CD1c-positive myeloid dendritic cell (primary cell): Measurements from ENCODE around the gene ELMO3.

ENCODE experiments used
- DNase-seq: peaks from one replicate; pipeline ENCODE4 v3.0.0-alpha.2; 2016; ENCODE audit errors: extremely low spot score

The ELMO3 gene

GRCh38 chr16:67196881-67197280 lies 2.0 kb upstream of the ELMO3 start:
- DNase-seq = no peak

DNA sequence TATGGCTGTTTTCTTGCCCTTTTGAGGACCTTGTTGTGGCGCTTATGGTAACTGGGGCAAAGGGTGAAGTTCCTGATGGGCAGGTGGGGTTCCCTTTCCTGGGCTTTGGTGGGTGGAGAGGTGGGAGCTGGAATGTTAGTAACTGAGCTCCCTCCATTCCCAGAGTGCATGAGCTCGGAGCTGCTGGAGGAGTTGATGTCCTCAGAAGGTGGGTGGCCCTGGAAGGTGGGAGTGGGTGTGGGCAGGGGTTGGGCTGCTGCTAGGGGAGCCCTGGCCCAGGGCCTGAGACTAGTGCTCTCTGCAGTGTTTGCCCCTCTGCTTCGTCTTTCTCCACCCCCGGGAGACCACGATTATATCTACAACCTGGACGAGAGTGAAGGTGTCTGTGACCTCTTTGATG lies 1.2 kb upstream of the ELMO3 start:
- DNase-seq = no peak

DNA sequence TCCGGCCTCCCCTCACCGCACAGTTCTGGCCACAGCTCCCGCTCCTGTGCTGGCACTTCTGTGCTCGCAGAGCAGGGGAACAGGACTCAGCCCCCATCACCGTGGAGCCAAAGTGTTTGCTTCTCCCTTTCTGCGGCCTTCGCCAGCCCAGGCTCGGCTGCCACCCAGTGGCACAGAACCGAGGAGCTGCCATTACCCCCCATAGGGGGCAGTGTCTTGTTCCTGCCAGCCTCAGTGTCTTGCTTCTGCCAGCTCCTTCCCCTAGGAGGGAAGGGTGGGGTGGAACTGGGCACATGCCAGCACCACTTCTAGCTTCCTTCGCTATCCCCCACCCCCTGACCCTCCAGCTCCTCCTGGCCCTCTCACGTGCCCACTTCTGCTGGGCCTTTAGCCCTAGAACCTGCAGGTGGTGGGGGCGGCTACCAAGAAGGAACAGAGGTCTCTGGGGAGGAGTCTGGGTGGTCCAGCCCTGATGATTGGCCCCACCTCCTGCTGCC lies 645 bp upstream of the ELMO3 start:
- peak; percentile 61 for DNase-seq

GRCh38 chr16:67199808-67200198 lies 872 bp downstream of the ELMO3 start:
- DNase-seq = no peak

- DNase-seq = no peak
Observed at GRCh38 chr16:67200491-67200890, 1.6 kb downstream of the ELMO3 start.

DNA sequence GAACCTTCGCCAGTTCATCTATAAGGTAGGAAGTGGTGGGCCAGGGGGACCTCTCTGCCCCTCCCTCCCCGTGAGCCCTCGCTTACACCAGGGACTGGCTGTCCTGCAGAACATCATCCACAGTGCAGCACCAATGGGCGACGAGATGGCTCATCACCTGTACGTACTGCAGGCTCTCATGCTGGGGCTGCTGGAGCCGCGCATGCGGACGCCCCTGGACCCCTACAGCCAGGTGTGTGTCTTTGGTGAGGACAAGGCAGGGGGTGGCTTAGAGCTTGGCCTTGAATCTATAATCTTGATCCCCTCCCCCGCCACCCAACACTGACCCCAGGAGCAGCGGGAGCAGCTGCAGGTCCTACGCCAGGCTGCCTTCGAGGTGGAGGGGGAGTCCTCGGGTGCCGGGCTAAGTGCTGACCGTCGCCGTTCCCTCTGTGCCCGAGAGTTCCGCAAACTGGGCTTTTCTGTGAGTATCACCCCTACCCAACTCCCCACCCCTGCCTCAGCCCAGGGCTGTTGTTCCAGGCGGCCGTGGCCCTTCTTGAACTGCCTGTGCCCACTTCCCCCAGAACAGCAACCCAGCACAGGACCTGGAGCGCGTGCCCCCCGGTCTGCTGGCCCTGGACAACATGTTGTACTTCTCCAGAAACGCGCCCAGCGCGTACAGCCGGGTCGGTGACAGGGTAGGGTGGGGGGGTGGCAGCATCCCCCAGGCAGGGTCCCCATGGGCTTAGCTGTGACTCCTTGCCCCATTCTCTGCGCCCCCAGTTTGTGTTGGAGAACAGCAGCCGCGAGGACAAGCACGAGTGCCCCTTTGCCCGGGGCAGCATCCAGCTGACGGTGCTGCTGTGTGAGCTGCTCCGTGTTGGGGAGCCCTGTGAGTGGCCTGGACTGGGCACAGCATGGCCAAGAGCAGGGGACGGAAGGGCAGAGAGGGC lies 2.7 kb downstream of the ELMO3 start:
- no peak for DNase-seq

DNA sequence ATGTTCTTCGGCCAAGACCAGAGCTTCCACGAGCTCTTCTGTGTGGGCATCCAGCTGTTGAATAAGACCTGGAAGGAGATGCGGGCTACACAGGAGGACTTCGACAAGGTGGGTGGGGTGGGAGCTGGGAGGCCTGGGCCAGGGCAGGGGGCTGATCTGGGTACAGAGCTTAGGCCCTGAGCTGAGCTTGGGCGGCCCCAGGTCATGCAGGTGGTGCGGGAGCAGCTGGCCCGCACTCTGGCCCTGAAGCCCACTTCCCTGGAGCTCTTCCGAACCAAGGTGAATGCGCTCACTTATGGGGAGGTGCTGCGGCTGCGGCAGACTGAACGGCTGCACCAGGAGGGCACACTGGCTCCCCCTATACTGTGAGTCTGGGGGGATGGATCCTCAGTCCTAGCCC lies 3.5 kb downstream of the ELMO3 start:
- no peak for DNase-seq

DNA sequence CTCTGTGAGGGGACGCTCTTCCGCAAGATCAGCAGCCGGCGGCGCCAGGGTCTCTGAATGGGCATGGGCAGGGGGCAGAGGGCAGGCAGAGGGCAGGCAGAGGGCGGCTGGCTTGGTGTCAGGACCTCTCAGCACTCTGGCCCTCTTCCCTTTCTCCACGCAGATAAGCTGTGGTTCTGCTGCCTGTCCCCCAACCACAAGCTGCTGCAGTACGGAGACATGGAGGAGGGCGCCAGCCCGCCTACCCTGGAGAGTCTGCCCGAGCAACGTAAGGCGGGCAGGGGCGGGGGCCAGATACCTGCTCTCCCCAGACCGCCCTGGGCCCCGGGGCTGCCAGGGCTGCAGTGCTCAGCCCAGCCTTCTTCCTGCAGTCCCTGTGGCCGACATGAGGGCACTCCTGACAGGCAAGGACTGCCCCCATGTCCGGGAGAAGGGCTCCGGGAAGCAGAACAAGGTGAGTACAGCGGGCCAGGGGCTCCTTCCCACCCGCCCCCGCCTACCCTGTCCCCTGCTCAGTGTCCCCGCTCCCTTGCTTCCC lies 4.1 kb downstream of the ELMO3 start:
- DNase-seq = no peak

DNA sequence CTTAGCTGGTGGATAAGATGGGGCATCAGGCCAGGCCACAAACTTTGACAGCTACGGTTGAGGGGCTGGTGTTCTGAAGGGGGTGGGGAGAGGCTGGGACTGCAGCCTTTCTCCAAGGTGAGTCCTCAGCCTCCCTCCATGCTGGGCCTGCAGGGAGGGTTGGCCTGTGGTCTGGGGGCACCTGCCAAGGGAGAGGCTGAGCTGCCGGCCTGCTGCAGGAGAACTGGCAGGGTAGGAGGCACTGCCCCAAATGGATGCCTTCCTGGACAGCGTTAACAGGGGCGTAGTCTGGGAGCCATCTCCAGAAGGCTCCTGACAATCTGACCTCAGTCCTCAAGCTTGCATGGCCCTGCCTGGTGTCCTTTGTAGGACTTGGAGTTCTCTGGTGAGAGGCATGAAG lies 5.1 kb downstream of the ELMO3 start:
- DNase-seq = no peak

DNA sequence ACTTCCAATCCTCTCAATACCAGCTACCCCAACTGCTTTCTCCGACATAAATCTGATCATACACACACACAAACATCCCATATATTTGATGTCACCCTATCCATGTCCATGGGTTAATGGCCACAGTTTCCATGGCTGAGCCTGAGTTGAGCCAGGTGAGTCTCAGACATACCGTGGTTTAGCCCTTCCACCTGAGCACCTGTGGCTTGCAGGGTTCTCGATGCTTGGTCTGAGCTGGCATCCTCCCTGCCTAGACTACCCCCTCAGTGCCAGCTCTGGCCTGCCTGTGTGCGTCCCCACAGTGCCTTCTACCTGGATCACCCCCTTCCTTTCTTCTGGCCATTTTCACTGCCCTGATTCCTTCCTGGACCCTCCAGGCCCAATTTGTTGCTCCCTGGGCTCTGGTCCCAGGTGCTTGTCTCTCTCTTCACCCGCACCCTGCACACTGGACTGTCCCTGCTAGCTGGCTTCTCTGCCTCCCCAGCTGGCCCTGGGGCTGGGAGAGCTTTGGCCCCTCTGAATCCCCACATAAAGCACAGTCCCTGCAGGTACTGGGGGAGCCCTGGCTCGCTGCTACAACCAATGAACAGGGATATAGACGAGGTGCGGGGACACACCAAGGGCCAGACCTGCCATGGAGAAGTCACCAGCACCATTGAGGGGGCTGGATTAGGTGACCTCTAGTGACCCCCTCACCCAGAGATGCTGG lies 7.4 kb downstream of the ELMO3 start:
- no peak for DNase-seq

DNA sequence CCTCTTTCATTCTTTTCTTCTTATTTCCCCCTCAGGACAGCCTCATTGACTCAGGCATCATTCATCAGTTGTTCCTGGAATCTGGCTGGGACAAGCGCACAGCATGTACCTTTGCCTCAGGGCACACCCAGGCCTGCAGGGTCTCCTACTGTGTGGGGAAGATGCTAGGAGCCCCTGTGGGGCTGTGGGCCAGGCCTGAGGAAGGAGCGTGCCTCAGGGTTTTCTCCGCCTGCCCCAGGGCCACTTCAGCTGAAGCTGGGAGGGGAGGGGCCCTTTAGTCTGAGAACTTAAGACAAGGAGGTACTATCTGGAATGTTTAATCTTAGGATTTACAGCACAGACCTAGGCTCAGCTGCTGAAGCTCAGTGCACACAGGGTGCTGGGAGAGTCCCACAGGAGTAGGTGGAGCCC lies 7.9 kb downstream of the ELMO3 start:
- DNase-seq = no peak

DNA sequence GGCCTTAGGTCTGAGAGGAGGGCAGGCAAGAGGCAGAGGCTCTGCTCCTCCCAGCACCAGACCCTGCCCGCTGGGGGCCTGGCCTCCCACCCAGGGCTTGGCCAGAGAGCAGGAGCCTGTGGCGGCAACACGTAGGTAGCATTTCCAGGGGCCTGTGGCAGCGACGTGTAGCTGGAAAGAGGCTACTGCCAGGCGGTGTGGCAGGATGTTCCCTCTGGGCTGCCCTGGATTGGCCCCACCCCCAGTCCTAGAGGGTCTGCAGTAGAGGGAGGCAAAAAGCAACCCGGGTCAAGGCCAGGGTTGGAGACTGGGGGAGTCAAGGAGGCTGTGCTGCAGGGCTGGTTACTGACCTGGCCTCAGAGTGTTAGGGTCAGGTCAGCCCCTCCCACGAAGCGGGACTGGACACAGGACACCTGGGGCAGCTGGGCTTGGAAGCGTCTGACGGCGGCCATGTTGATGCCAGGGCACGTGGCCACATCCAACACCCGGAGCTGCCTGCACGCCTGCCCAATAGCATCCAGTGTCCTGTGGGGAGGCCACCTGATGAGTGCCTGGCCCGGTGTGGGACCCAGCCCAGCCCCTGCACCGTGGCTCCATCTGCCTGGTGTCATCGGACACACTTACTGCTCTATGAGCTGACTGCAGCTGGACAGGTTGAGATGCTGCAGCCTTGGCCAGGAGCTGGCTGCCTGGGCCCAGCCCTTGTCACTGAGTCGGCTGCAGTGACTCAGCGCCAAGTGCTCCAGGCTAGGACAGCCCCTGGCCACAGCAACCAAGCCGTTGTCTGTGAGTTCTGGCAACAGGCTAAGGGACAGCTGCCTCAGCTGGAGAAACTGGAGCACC lies 8.5 kb downstream of the ELMO3 start:
- no peak for DNase-seq

DNA sequence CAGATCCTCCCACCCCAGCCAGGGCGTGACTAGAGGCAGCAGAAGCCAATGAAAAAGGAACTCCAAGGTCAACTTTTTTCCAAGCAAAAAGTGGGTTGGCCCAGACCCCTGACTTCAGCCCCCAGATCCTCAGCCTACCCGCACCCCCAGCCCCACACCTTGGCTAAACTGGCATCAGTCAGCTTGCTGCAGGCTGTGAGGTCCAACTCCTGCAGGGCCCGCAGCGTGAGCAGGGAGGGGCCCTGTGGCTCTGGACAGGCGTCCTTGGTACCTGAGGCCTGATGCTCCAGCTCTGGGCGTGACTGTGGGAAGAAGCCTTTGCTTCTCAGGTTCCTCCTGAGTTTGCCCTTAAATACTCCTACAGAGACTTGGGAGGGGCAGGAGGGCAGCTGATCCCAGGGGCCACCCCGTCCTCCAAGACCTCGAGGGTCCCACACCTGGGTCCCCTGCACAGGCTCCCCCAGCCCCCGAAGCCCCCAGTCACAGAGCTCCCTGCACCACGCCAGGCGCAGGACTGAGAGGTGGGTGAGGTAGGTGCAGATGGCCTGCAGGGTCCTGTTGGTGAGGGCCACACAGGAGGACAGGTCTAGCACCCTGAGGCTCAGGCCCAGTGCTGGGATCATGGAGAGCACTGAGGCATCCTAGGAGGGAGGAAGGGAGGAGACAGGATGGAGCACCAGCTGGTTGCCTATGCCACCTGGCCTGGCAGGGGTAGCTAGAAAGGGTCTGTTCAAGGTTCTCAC lies 9.4 kb downstream of the ELMO3 start:
- DNase-seq = no peak

DNA sequence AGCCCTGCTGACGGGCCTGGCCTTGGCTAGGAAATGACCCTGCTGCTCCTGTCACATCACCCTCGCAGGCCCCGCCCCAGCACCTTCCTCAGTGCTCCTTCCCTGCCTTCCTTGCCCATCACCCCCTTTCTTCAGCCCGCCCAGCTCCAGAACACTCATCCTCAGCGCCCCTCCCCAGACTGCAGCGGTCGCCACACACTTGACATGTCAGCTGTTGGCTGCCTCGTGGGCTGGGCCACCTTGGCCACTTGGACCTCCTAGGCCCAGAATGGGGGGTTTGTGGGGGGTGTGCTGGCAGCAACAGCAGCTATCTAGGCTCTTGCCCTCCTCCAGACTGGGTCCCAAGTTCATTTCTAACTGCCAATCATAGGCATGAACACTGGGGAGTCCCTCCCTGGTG lies 10.6 kb downstream of the ELMO3 start:
- DNase-seq = no peak

DNA sequence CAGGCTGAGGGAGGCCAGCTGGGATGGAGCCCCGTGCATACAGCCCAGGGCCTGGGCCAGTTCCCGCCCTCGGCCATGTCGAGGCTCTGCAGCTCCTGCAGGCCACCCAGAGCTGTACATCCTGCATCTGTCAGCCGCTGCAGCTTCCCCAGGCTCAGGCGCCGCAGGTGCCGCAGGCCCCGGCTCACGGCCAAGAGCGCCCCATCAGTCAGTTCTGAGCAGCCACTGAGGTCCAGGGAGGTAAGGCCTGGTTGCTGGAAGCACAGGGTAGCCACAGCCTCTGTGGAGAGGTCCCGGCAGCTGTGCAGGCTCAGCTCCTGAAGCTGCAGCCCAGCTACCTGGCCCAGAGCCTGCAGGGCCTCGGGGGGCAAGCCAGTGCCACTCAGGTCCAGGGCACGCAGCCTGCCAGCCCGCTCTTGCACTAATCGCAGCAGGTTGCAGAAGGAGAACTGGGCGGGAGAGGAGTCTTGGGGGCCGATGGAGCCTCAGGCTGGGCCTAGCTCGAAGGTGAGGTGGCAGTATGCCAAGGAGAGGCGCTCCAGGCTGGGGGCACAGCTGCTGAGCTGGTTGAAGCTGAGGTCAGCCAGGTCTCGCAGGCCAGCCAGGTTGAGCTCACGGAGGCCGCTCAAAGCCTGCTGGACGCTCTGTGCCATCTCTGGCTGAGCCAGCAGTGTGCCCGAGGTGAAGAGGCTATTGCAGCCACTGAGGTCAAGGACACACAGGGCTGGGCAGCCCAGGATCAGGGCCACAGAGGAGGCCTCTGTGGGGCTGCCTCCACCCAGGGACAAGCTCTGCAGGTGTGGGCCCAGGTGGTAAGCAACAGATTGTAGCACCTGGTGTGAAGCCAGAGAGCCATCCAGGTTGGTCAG lies 11.4 kb downstream of the ELMO3 start:
- DNase-seq = no peak

- DNase-seq = no peak
Observed at GRCh38 chr16:67211674-67212073, 12.7 kb downstream of the ELMO3 start.

- DNase-seq = no peak
Observed at GRCh38 chr16:67212766-67213165, 13.8 kb downstream of the ELMO3 start.

DNA sequence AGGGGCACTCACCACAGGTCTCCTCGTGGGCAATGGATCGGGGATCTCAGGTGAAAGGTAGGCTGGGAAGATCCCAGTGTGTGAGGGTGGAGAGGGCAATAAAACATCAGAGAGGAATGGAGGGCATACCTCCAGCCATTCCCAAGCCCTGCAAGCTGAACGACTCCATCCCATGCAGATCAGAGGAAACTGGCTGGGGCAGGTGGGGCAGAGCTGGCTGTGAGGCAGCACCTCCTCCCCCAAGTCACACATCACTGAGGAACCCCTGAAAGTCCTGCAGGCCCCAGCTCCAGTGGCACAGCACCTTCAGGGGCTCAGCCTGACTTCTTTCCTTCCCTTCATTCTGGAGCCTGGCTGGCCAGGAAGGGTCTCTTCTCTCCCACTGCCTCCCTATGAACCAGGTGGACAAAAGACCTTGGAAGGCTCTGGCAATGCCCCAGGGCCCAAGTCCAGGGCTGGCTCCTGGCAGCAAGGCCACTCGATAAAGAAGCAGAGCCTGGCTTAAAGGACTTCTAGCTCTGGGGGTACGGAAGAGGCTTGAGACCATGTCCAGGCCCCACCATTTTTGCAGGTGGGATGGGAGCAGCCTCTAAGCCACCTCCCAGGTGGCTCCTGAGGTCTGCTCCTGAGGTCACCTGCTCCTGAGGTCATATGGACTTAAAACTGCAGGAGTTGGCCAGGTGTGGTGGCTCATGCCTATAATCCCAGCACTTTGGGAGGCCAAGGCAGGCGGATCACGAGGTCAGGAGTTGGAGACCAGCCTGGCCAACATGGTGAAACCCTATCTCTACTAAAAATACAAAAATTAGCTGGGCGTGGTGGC lies 14.5 kb downstream of the ELMO3 start:
- DNase-seq = no peak

DNA sequence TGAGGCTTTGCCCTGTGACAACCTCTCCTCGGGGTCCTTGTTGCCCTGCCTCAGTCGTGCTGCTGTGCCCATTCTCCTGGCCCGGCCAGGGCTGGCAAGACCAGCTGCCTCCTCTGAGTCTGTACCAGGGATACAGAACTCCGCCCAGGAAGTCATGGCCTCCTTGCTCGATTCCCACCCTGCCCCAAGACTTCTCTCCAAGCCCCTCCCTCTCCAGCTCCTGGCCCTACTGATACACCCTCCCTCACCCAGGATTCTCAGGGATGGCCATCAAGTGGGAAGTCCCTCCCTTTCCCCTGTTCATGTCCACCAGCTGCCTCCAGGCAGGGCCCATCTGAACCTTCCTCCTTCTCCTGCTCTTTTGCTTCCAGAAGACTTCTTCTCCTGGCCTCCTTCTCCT lies 16.8 kb downstream of the ELMO3 start:
- DNase-seq = no peak
